ENCODE results near the gene PQBP1.
A peak's percentile ranks its signal among the peaks of the same experiment; 100 is the strongest.
"Not testable (repeated sequence)": the region's sequence is repeated elsewhere in the genome, so short reads cannot be mapped to it uniquely, and the experiment has no call there.

PQBP1 gene, protein sequence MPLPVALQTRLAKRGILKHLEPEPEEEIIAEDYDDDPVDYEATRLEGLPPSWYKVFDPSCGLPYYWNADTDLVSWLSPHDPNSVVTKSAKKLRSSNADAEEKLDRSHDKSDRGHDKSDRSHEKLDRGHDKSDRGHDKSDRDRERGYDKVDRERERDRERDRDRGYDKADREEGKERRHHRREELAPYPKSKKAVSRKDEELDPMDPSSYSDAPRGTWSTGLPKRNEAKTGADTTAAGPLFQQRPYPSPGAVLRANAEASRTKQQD

DNA sequence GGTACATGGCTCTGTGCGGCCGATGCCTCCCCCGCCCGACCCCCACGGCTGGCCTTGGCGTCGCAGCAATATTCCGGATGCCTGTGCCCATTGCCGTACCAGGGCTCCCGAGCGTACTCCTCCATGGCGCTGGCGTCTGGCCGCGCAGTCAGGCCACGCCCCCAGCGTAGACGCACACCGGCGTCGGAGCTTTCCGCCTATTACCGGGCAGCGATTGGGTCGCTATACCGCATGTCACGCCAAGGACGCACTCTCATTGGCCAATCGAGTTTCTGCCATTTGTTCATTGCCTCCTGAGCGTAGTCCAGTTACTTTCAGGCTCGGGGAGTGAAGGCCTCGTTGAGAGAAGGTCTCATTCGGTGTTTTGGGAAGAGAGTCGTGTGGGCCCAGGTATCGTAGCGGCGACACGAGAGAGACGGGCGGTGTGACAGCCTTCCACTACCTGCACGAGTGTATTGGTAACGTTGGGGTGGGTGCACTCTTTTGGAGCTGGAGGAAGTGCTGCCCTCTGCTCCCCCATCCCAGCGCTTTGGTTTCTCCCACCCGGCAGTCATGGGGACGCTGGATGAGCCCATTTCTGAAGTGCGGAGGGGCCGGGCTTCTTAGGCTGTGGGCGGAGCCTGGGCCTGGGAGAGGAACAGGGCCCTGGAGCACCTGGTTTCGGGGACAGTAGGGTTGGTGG lies at the start of gene PQBP1, which contains the start of gene TIMM17B:
Gene PQBP1, plus strand, starts transcription at position 306 of the 682 bp plus-strand sequence. CDS start 580 bp downstream, outside the sequence.
Gene TIMM17B, minus strand, starts transcription at position 144 of the 682 bp plus-strand sequence. Its CDS starts 19 bp downstream, at position 125.
- peak; percentile 92 for DNase-seq

DNA sequence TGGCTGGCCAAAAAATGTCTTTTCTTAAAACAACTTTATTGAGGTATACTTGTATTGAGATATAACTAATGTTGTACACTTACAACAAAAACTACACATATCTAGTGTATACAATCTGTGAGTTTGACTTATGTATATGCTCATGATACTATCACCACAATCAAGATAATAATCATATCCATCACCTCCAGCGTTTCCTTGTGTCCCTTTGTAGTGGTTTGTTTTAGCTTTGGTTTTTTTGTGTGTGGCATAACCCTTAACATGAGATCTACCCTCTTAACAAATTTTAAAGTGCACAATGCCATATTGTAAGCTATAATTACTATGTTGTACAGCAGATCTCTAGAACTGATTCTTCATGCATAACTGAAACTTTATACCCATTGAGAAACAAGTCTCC lies 48.9 kb upstream of the PQBP1 start:
- no peak for DNase-seq

DNA sequence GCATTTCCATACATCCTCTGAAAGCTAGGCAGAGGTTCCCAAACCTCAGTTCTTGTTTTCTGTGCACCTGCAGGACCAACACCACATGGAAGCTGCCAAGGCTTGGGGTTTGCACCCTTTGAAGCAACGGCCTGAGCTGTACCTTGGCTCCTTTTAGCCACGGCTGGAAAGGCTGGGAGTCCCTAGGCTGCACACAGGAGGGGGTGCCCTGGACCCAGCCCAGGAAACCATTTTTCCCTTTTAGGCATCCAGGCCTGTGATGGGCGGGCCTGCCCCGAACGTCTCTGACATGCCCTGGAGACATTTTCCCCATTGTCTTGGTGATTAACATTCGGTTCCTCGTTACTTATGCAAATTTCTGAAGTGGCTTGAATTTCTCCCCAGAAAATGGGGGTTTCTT lies 44.9 kb upstream of the PQBP1 start:
- no peak for DNase-seq

DNA sequence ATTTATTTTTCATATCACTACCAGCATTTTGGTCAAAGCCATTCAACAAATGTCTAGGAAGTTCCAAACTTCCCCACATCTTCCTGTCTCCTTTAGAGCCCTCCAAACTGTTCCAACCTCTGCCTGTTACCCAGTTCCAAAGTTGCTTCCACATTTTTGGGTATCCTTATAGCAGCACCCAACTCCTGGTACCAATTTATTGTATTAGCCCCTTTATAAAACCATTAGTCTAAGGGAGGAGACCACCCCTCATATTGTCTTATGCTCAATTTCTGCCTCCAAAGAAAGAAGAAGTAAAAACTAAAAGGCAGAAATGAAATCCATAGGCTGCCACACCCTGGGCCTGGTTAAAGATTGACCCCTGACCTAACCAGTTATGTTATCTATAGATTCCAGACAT lies 44.2 kb upstream of the PQBP1 start:
- DNase-seq = not testable (repeated sequence)

DNA sequence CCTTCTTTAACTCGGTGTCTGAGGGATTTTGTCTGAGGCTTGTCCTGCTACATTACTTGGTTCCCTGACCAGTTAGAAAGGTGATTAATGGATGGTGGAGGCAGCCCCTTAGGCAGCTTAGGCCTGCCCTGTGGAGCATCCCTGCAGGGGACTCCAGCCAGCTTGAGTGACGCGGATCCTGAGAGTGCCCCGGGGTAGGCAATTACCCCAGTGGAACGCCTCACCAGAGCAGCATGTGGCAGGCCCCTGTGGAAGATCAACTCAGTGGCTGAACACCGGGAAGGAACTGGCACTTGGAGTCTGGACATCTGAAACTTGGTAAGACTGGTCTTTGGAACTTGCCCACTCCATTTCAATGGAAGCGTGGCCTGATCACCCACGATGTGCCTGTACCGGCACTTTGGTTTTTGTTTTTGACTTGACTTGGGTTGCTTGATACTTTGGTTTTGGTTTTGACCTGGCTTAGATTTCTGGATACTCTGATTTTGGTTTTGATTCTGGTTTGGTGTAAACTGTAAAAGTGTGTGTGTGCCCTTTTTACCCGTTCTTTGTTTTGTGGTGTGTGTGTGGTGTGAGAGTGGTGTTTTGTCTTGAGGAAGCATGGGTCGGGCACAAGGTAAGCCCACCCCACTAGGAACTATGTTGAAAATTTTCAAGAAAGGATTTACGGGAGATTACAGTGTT lies 43.5 kb upstream of the PQBP1 start:
- not testable (repeated sequence) for DNase-seq

DNA sequence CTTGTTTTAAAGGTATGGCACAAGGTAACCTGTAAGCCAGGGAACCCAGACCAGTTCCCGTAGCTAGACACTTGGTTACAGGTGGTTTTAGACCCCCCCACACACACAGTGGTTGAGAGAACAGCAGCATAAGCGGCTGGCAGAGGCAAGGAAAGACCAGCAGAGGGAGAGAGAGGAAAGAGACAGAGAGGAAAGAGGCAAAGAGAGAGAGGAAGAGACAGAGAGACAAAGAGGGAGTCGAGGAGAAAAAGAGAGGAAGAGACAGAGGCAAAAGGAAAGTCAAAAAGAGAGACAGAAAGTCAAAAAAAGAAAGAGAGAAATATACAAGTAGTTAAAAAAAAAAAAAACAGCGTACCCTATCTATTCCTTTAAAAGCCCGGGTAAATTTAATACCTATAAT lies 42.8 kb upstream of the PQBP1 start:
- DNase-seq = peak; percentile 13

DNA sequence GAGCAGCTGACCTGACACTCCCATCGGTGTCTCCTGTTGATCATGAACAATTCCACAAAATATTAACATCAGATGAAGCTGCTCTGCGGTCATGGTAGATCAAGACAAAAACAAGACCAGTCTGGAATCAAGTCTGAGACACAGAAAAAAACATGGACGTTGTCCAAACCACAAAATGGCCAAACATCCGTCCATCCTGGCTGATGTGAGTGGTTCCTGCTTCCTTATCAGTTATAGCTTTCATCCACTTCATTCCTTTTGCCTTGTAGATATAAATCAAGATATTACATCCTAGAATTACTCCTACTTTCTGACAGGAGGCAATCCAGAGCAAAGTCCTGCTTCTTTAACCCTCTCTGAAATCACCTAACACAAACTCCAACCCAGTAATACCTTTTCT lies 33.5 kb upstream of the PQBP1 start:
- no peak for DNase-seq

DNA sequence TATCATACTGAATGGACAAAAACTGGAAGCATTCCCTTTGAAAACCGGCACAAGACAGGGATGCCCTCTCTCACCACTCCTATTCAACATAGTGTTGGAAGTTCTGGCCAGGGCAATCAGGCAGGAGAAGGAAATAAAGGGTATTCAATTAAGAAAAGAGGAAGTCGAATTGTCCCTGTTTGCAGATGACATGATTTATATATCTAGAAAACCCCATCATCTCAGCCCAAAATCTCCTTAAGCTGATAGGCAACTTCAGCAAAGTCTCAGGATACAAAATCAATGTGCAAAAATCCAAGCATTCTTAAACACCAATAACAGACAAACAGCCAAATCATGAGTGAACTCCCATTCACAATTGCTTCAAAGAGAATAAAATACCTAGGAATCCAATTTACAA lies 25.7 kb upstream of the PQBP1 start:
- DNase-seq = not testable (repeated sequence)

DNA sequence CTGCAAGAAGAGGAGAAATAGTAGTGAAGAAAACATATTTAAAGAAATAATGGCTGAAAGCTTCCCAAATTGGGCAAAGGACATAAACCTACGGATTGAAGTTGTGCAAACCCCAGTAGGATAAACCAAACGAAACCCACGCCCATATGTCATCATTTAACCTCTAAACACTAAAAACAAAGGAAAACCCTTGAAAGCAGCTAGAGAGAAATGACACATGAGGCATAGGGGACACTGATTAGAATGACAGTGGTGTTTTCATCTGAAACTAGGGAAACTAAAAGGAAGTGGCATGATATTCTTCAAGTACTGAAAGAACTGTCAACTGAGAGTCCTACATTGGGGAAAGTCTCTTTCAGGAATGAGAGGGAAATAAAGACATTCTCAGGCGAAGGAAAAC lies 20.8 kb upstream of the PQBP1 start:
- not testable (repeated sequence) for DNase-seq

DNA sequence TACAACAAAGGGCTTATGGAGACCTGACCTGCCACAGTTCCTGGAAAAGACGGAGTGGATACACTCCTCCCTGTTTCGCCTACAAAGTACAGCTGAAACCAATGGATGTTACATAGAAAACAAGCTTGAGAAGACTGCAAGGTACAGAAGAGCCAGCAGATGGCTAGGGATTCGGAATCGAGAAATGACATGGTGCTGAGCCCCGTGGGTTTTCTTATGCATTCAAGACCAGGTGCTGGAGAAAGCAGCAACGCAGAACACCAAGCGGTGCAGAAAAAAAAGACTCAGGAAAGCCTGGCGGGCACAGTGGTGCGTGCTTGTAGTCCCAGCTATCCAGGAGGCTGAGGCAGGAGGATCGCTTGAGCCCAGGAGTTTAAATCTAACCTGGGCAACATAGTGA lies 14.0 kb upstream of the PQBP1 start:
- no peak for DNase-seq

DNA sequence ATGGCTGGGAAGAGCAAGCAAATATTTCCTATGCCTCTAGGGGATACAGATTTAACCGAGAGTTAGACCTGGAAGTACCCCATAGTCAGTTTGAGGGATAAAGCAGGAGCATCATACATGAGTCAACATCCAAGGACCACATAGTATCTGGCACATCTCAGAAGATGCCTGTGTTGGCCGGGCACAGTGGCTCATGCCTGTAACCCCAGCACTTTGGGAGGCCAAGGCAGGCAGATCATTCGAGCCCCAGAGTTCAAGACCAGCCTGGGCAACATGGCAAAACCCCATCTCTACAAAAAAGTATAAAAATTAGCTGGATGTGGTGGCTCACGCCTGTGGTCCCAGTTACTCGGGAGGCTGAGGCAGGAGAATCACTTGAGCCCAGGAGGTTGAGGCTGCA lies 11.1 kb upstream of the PQBP1 start:
- not testable (repeated sequence) for DNase-seq

DNA sequence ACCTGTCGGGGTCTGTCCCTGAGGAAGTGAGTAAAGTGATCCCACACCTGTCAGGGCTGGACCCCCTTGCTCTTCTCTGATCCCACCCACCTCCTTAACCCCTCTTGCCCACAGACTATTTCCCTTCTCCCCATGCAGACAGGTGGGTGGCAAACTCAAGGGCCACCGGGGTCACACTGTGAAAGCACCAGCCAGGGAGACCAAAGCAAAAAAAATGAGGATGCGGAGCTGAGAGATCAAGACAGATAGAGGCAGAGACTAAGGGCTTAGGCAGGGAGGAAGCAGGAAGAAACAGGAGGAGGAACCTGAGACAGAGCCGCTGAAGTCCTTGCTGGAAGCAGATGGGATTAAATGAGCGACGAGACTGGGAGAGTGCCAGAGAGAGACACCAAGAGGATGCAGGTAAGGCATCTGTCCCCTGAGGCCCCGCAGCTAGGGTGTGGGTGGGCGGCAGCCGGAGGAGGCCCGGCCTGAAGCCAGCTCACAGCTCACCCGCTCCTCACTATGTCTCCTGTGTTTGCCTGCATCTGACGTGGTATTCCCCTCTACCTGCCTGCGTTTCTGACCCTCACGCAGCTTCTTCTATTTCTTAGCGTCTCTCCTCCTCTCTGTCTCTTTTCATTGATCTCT lies 7.3 kb upstream of the PQBP1 start:
- DNase-seq = no peak

DNA sequence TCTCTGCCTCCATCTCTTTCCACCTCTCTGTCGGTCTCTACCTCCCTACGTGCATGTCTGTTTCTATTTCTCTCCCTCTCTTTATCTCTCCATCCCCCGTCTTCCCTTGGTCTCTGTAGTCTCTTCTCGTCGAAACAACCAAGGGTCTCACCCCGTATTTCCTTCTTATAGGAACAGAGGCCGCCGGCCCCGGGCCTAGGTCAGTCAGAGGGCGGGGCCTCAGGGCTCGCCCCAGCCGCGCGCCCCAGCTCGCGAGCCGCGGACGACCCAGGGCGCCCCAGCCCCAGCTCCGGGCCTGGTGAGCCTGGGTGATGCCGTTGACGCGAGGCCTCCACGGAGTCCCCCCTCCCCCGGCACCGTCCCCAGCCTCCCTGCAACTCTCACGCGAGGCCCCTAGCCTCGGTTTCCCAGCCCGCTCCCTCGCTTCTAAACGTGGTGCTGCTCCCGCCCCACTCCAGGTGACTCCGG lies 6.8 kb upstream of the PQBP1 start:
- peak; percentile 18 for DNase-seq

DNA sequence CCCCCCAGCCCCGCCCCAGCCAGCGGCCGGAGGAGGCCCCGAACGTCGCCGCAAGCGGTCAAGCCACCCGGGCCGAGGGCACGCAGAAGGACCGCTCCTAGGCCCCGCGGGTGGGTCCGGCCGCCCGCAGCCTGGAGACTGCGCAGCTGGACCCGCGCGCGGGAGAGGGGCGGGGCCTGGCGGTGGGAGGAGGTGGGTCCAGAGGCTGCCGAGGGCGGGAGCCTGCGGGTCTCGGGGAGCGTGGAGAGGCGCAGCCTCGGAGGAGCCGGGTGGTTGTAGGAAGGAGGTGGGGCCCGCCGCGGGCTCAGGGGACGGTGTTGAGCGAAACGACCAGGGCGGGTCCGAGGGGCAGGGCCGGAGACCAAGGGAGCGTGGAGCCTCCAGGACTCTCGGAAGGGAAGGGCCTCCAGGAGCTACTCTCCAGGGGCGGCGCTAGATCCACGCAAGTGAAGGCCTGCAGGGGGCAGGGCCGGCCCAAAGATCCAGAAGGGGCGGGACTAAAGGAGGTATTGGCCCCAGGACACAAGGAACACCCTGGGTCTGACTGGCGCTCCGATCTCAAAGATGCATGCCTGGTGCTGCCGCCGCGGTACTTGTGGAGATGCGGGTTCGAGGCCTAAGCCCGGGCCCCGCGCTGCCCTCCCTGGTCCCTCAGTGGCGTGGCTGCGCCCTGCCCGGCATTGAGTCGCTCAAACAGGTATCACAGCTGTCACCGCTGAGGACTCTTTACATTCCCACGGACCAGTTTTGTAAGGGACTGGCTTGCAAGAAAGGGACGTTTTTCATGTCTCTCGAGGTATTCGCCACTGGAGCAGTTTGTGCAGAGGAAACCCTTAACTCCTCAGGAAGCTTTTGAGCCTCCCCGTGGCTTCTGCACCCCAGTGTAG lies 6.1 kb upstream of the PQBP1 start:
- peak; percentile 77 for DNase-seq

DNA sequence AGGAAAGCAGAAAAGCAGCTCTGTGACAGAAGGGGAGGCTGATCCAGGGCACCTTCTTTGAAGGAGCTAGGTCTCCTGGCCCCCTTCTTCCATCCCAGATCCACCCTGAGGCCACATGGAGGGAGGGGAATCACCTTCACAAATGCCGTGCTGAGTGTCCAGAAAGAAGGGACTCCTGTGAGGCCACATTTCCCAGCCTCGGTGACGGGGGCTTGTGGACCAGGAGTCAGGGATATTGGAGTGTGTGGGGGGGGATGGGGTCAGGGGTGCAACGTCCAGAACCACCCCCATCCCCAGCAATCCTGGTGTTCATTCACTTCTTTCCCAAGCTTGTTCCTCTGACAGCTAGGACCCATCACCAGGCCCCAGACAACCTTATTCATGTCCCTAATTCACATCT lies 4.8 kb upstream of the PQBP1 start:
- no peak for DNase-seq

DNA sequence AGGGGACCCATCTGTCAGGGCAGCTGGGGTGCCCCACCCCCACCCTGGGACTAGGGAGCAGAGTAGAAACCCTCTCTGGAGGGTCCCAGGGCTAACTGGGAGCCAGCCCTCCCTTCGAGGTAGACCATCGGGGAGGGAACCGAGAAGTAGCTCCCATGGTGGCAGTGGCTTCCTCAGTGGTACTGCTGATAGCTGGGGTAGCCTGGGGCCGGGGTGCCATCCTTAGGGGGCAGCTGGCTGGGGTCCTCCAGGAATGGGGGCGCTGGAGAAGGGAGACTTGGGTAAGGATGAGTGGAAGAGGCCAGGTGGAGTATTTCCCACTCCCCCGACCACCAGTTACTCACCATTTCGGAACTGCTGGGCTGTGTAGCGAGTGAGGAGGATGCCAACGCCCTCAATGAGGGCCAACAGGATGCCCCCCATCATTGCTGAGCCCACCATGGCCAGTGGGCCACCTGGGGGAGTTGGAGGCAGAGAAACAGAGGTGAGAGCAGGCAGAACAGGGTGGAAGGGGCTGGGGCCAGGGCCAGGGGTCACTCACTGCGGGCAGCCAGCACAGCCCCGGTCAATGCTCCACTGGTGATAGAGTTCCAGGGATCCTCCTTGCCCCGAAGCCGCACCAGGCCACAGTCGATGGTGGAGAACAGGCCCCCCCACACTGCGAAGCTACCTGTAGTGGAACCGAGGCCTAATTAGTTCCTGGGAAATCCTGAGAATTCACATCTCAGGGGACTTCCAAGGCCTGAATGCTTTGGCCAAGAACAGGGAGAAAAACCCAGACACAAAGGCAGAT lies 4.0 kb upstream of the PQBP1 start:
- DNase-seq = no peak

DNA sequence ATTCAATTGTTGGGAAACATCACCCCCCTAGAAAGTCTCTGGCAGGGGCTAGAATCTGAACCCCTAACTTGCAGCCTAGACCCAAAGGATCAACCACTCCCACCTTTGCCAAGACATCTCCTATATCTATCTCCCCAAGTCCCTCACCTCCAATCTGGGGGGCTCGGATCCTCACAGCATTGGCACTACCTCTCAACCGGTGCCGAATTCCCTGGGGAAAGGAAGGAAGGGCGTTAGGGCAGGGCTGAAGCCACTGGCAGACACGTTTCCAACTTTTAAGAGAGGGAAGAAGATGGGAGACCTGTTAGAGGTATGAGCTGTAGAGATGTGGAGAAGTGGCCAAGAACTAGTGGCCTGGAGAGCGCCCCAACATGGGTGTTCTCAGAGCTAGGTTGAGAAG lies 2.8 kb upstream of the PQBP1 start:
- DNase-seq = no peak

DNA sequence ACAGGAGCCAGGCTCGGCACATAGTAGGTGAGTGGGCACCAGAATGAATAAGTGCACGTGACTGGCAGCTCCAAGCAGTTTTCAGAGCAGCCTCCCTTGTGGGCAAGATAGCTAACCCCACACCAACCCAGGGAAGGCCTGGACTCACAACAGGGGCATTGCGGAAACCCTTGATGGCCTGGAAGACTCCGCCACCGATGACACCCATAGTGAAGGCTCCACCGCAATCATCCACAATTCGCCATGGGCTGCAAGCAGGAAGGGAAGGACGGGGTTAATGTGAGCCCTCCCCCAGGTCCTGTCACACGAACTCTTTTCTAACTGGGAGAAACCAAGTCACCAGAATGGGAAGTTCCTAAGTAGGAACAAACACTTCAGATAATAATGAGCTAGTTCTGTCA lies 1.1 kb upstream of the PQBP1 start:
- no peak for DNase-seq

DNA sequence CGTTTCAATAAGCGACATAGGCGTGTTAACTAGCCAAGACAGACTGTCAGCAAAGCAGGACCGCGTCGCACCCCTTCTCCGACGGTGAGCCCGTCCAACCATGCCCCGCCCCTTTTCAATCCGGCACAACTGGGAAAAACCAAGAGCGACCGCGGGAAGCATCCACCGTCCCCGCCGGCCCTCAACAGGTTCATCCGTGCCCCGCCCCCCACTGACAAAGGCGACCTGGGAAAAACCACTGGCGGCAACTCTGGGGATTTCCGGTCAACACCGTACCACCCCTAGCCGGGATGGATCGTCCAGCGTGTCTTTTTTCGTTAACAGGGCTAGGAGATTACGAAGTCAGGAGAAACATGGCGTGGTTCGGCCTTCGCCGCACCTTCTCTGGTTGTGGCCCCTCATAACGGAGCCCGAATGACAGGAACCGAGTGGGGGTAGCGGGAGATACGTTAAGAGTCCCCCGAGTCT lies 539 bp upstream of the PQBP1 start:
- DNase-seq = peak; percentile 66

DNA sequence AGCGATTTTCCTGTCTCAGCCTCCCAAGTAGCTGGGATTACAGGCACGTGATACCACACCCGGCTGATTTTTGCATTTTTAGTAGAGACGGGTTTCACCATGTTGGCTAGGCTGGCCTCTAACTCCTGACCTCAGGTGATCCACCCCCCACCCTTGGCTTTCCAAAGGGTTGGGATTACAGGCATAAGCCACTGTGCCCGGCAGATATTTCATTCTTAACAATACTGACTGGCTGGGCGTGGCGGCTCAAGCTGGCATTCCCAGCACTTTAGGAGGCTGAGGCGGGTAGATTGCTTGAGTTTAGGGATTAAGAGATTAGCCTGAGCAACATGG lies 1.3 kb downstream of the PQBP1 start:
- DNase-seq = no peak

DNA sequence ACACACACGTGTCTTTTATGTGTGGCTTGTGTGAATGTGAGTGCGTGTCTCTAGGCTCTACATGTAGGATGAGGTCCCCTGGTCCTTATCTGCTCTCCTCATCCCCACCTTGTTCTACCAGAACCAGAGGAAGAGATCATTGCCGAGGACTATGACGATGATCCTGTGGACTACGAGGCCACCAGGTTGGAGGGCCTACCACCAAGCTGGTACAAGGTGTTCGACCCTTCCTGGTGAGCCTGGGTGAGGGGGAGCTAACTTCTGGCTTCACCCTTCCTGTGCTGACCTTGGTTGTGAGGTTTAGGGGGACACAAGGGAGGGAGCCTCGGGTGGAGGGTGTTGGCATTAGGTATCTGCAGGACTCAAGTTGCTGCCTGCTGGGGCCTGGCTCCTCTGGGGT lies 3.3 kb downstream of the PQBP1 start:
- DNase-seq = no peak

DNA sequence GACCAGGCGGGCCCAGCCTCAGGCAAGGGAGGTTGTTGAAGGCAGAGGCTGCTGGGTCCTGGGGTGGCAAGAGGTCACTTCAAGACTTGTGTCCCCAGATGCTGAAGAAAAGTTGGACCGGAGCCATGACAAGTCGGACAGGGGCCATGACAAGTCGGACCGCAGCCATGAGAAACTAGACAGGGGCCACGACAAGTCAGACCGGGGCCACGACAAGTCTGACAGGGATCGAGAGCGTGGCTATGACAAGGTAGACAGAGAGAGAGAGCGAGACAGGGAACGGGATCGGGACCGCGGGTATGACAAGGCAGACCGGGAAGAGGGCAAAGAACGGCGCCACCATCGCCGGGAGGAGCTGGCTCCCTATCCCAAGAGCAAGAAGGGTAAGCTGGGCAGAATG lies 4.4 kb downstream of the PQBP1 start:
- no peak for DNase-seq

Data from activated CD4-positive, alpha-beta T cell treated with anti-CD3 and anti-CD28 coated beads, Interleukin-2, Interleukin-6, amounts not matched to agents 100 ng/mL and 50 ng/mL, durations not matched to agents 16 hours and 8 hours (primary cell).